Measurements from ENCODE around the gene HSP90AB1. TPM values are rescaled to one million over a fixed set of nuclear protein-coding genes. Genes with fewer than 3 reads are reported as not detected.

The HSP90AB1 gene
- total RNA-seq, 4 donors from 2014 or later = 336 to 897 (median 564) TPM

DNA sequence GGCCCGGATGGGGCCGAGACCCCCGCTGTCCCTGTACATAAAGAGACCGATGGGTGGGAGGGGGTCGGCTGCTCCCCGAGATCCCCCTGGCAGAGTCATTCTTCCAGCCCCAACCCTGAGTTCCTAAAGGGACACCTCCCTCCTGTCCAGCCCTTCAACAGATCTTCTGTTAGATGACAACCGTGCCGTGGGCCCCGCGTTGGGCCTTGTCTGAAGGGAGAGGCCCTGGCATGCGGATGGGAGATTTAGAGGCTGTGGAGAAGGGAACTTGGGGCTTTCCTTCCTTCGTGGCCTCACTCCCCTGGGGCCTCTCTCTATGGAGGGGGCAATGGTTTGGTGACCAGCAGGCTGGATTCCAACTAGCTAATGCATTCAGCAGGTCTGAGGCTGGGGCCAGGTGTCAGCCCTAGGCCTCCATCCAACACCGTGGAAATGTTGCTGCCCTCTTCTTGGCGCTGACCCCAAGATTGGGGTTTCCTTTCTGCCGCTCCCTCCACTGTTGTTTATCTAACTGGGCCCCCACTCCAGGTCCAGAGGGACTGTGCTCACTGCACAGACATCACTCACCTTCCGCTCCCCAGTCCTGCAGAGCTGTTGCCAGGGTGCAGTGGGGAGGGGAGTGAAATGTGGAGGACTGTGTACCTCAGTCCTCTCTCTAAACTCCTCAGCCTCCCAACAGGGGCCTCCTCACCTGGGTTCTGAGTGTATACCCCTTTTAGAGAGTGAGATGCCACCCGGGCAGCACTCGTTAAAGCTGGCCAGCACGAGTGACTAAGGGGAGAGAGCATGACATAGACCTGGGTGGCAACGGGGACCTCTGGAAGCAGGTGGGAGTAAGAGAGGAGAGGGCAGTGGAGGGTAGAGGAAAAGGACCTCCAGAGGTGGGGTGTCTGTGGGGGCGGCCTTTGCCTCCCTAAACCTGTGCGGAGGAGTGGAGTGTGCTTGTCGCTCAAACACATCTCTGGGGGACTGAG, 30.1 kb downstream of the HSP90AB1 start:
- H3K9me3 ChIP-seq = no peaks in the 10 kb centered on the region
- H3K36me3 ChIP-seq = no peaks in the 10 kb centered on the region
- intact Hi-C loops (cut with DNase I; ENCODE audit: low total_unique reads) = no loop called here
- peaks cover 5 to 10% of the 10 kb centered on the region in 2 donors for H3K27me3 ChIP-seq
- TF ChIP-seq POLR2A (IDR thresholded peaks at IDR 0.05) (no peak), CTCF (IDR thresholded peaks at IDR 0.05) (no peak)
- no peak for DNase-seq
- H3K4me1 ChIP-seq = no peaks in the 10 kb centered on the region
- no peak overlapping the region for H3K4me3 ChIP-seq
- no peak overlapping the region for H3K27ac ChIP-seq

GRCh38 chr6:44277763-44278162, 30.9 kb downstream of the HSP90AB1 start:
- H3K4me3 ChIP-seq = no peak overlapping the region
- H3K9me3 ChIP-seq = no peaks in the 10 kb centered on the region
- peaks cover 0 to 10% of the 10 kb centered on the region in 2 donors for H3K27me3 ChIP-seq
- intact Hi-C loops (cut with DNase I; ENCODE audit: low total_unique reads) = no loop called here
- H3K27ac ChIP-seq = no peak overlapping the region
- H3K4me1 ChIP-seq = no peaks in the 10 kb centered on the region
- TF ChIP-seq POLR2A (IDR thresholded peaks at IDR 0.05) (no peak), CTCF (IDR thresholded peaks at IDR 0.05) (no peak)
- DNase-seq = no peak
- H3K36me3 ChIP-seq = no peaks in the 10 kb centered on the region

DNA sequence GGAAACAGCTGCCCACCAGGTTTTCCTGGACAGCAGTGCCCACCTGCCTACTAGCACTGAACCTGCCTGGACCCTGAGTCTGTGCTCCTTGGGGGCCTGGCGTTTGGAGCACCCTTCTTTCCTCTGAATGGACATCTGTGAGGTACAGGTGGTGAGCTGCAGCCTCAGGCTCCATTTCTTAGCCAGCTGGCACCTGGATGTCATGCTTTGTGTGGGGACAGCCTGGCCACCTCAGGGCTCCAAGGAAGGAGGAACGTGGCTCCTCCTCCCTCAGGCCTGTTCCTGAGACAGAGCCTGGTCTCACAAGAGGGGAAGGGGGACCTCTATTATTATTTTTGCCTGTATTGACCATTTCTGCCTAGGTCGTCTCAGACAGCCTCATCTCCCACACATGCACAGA, 31.4 kb downstream of the HSP90AB1 start:
- peaks cover 0 to 6% of the 10 kb centered on the region in 2 donors for H3K27me3 ChIP-seq
- intact Hi-C loops (cut with DNase I; ENCODE audit: low total_unique reads) = no loop called here

GRCh38 chr6:44278774-44279697, 32.1 kb downstream of the HSP90AB1 start:
- H3K4me3 ChIP-seq = no peak overlapping the region
- no peaks in the 10 kb centered on the region for H3K36me3 ChIP-seq
- no peak overlapping the region for H3K27ac ChIP-seq
- intact Hi-C loops (cut with DNase I; ENCODE audit: low total_unique reads) = no loop called here
- H3K9me3 ChIP-seq = no peaks in the 10 kb centered on the region
- peaks cover 0 to 5% of the 10 kb centered on the region in 2 donors for H3K27me3 ChIP-seq
- no peak for DNase-seq
- no peak for TF ChIP-seq CTCF (IDR thresholded peaks at IDR 0.05)
- no peak for TF ChIP-seq POLR2A (IDR thresholded peaks at IDR 0.05)
- no peaks in the 10 kb centered on the region for H3K4me1 ChIP-seq

More for the DNA sequence above, 31.4 kb downstream of the HSP90AB1 start:
- DNase-seq = no peak
- H3K27ac ChIP-seq = no peak overlapping the region
- no peaks in the 10 kb centered on the region for H3K36me3 ChIP-seq
- TF ChIP-seq POLR2A (IDR thresholded peaks at IDR 0.05) = no peak
- TF ChIP-seq CTCF (IDR thresholded peaks at IDR 0.05) = no peak
- no peaks in the 10 kb centered on the region for H3K9me3 ChIP-seq
- H3K4me3 ChIP-seq = no peak overlapping the region
- no peaks in the 10 kb centered on the region for H3K4me1 ChIP-seq
